HG03175 (cell line): Measurements from ENCODE around the gene ABCA4.

Experiments used
- ATAC-seq: cut with Tn5 transposase; IDR thresholded peaks from one replicate; pipeline ENCODE4 v1.9.1; 2021; ENCODE audit warnings: mild to moderate bottlenecking, moderate library complexity; ENCODE audit not compliant: unreplicated experiment

The ABCA4 gene

DNA sequence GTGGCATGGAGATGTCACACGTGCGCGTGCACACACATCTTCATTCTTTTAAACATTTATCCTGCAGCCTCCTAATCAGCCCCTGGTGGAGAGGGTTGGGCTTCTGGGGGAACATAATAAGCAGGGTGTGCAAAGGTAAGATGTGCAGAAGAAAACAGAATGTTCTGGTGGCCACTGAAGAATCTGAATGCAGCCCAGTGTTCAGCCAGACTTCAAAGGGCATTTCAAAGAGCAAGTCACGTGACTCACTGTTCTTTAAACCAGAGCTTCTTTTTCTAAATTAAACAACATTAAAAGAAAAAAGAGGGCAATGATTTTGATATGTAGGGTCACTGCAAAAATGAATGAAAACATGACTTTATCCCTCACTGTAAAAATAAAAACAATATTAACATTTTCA is 89.8 kb downstream of the ABCA4 start:
- ATAC-seq, result no peak

GRCh38 chr1:94029130-94029993 is 91.6 kb downstream of the ABCA4 start:
- no peak for ATAC-seq

- no peak for ATAC-seq
Measured at GRCh38 chr1:94027721-94028515, 93.0 kb downstream of the ABCA4 start.

- ATAC-seq, result no peak
Measured at GRCh38 chr1:94026619-94027380, 94.1 kb downstream of the ABCA4 start.

DNA sequence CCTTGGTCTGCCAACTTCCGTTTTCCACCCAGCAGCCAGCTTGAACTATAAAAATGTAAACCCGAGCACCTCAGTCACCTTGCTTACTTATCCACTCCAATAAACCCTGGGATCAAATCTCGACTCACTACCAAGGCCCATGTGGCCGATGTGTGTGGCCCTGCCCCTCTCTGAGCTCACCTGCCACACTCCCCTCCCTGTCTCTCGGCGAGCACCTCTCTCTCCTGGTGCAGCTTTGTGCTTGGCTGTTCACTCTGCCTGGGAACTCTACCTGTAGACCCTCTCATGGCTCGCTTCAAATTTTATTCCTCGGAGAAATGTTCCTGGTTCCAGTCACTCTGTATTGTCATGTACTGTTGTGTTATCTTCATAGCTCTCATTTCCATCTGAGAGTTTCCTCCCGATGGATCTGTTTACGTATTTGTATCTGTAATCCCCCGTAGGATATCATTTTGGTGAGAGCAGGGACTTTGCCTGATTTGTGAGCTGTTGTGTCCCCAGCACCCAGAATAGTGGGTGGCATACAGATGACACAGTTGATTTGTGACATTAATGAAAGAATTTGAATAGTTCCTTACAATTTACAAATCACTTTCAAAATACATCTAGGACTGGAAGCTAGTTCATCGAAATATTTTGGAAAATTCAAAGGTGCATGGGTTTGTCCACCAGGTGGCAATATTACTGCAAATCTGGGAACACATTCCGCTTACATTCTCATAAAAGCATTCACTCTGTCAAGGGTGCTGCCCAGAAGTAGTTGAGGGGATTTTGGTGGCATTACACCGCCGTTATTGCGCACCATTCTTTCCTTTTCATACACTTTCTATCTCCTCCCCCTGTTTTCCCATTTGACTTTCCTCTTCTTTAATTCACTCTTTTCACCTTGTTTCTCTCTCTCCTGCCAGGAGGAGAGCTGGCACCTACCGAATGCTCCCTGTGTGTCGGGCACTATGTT is 95.3 kb downstream of the ABCA4 start:
- no peak for ATAC-seq

GRCh38 chr1:94024104-94024792 is 96.7 kb downstream of the ABCA4 start:
- no peak for ATAC-seq

GRCh38 chr1:94022471-94023189 is 98.3 kb downstream of the ABCA4 start:
- no peak for ATAC-seq

DNA sequence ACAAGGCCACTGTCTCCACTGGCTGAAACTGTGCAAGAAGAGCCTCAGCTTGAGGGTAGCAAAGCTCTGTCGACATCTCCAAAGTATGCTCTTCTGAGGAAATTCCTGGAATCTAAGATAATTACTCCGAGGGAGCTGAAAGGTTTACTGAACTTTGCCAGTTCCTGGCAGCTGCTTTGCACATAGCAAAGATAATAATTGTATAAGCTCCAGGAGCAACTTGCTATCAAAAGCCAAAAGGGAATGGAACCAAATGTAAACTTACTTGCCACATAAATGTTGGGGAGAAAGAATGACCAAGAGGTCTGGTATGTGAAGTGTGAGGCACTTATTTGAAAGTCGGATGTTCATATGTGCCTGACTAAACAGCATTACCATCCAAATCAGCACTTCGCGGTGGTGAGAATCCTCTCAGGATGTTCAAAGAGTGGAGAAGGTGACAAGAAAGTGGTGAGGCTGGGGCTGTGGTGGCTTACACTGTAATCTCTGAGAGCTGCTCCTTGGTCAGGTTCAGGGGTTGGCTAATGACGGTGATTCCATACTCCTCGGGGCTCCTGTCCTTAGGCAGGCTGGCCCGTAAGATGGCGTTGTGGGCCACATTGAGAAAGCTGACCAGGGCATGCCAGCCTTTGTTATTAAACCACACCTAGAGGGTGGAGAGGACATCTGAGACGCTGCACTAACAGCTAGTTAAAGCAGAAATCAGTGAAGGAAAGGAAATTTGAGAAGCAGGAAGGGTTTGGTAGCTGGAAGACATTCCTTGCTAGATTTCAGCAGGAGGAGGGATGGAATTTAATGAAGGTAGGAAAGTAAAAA is 100.0 kb downstream of the ABCA4 start:
- ATAC-seq, result no peak

DNA sequence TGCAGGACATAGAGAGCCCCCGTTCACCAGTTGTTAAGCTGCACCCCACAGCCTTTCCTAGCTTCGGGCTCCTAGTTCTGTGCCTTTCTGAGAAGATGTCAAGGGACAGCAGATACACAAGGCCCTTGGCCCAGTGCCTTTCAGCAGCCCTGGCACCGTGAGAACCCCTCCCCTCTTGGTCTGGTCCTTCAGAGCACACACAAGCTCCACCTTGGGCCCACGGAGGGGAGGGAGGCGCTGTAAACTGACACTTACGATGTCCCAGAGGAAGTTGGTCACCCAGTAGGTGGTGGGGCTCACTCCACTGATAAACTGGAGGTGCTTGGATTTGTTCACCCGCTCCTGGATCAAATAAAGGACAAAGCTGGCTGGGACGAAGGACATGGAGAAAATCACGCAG is 101.6 kb downstream of the ABCA4 start:
- no peak for ATAC-seq

- no peak for ATAC-seq
Measured at GRCh38 chr1:94017155-94017829, 103.7 kb downstream of the ABCA4 start.

DNA sequence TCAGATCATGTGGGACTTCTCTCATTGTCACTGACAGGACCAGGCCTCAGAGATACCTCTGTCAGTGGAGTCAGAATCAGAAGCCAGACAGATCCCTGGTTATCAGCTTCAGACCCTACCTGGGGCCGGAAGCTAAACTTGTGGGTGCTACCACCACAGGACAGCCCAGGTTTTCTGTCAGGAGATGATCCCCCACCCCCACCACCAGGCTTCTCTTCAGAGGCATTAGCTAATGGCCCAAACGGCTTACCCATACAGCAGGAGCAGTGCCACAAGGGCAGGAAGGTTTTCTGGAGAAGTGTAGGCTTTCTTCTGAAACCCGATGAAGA is 105.5 kb downstream of the ABCA4 start:
- no peak for ATAC-seq

GRCh38 chr1:94014635-94015488 is 106.1 kb downstream of the ABCA4 start:
- ATAC-seq, result no peak

DNA sequence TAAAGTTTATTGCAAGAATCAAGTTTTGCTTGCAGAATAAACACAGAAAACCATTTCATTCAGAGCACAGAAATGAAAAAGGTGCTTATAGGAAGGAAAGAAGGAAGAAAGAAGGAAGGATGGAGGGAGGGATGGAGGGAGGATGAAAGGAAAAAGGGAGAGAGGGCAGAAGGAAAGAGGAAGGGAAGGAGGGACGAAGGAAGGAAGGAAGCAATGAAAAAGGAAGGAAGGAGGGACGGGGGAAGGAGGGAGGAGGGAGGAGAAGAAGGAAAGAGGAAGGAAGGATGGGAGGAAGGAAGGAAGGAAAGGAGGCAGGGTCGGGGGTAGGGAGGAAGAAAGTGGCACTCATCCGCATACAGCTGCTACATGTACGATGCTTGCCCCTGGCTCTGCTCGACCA is 106.9 kb downstream of the ABCA4 start:
- ATAC-seq, result no peak

DNA sequence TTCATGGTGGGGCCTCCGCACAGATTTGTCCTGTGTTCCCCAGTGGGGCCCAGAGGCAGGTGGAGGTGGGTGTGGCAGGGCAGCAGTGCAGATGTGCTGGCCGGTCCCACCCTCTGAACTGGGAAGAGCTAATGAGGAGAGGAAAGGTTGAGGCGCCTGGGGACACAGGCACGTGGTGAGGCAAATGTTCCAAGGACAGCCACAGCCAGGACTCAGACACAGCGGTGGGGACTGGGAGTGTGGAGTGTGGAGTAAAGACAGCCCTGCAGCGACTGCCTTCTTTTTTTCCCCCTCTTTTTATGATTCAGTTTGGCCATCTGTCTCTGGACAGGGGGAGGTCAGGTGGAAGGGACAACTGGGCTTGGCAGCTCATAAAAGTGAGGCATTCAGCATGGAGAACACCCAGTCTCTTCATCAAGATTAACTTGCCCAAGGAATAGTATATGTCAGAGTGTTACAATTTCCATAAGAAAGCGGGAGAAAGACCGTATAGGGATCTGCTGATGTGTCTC is 107.5 kb downstream of the ABCA4 start:
- ATAC-seq, result no peak

- ATAC-seq, result no peak
Measured at GRCh38 chr1:94012708-94013366, 108.1 kb downstream of the ABCA4 start.
